ENCODE measurements around the gene GABRR2. TPM values are rescaled to one million over a fixed set of nuclear protein-coding genes. Genes with fewer than 3 reads are reported as not detected.

GABRR2 gene
- total RNA-seq, 2 donors from 2014 or later = 0.33 to 0.35 TPM

- no peak for DNase-seq (ENCODE audit: low spot score)
- Histone ChIP-seq H3K27me3 (no peaks in the 10 kb centered on the region), H3K4me3 (no peak overlapping the region), H3K9me3 (no peaks in the 10 kb centered on the region), H3K36me3 (no peaks in the 10 kb centered on the region), H3K4me1 (no peaks in the 10 kb centered on the region), H3K27ac (no peak overlapping the region)
- TF ChIP-seq CTCF (IDR thresholded peaks at IDR 0.05) = no peak
These were observed 63.1 kb downstream of the GABRR2 start for GRCh38 chr6:89251976-89252375.

GRCh38 chr6:89251170-89251569 lies 63.9 kb downstream of the GABRR2 start:
- TF ChIP-seq CTCF (IDR thresholded peaks at IDR 0.05) = no peak
- Histone ChIP-seq H3K9me3 (no peaks in the 10 kb centered on the region), H3K27me3 (no peaks in the 10 kb centered on the region), H3K36me3 (no peaks in the 10 kb centered on the region), H3K4me3 (no peak overlapping the region), H3K4me1 (no peaks in the 10 kb centered on the region), H3K27ac (no peak overlapping the region)
- no peak for DNase-seq (ENCODE audit: low spot score)

- no peak overlapping the region for H3K4me3 ChIP-seq
- no peaks in the 10 kb centered on the region for H3K27me3 ChIP-seq
- no peaks in the 10 kb centered on the region for H3K9me3 ChIP-seq
- no peaks in the 10 kb centered on the region for H3K36me3 ChIP-seq
- no peak for DNase-seq (ENCODE audit: low spot score)
- no peak overlapping the region for H3K27ac ChIP-seq
- no peaks in the 10 kb centered on the region for H3K4me1 ChIP-seq
- no peak for TF ChIP-seq CTCF (IDR thresholded peaks at IDR 0.05)
These were observed 64.9 kb downstream of the GABRR2 start for GRCh38 chr6:89250239-89250638.

DNA sequence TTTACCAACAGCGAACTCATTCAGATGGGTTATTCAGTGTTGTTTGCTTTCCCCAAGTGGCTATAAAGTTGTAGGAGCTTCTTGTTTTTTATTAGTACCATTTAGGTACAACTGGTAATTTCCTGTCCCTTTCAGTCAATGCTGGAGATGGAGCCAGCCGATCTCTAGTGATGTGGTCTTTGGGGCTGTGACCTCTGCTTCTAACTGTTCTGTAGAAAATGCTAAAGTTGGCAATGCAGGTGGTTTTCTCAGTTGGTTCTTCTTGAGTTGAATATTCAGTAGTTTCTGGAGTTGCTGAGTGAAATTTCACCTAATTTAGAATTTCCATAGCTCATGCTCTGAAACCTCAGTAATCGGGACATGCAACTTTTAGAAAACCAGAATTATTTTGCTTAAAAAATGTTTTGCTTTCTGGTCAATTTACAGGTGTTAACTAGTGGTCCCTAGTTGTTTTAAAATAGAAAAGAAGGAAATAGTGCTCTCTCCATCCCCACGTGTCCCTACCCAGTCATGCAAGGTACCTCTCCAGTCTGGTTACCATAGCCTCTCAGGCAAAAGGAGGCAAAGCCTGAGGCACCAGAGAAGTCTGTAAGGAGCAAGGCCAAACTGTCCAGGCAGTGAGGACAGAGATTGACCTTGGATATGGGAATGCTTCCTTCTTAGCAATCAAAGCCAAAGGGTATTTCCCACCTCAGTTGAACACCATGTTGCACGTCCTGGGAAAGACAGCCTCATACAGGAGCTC lies 70.7 kb downstream of the GABRR2 start:
- H3K36me3 ChIP-seq = no peaks in the 10 kb centered on the region
- DNase-seq (ENCODE audit: low spot score) = no peak
- no peaks in the 10 kb centered on the region for H3K4me1 ChIP-seq
- no peak overlapping the region for H3K27ac ChIP-seq
- TF ChIP-seq CTCF (IDR thresholded peaks at IDR 0.05) = no peak
- H3K27me3 ChIP-seq = no peaks in the 10 kb centered on the region
- no peak overlapping the region for H3K4me3 ChIP-seq
- no peaks in the 10 kb centered on the region for H3K9me3 ChIP-seq

DNA sequence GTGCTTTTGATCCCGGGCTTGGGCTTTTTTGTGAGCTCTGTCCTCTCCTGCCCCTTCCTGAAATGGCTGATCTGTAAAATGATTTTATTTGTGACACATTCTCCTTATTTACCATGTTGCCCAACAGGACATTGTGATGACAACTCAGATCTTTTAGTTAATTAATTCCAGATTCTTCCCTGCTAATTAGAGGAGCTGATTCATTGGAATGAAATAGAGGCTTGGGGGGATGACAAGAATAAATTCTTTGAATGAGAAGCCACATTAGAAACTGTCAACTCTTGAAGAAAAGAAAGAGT lies 71.8 kb downstream of the GABRR2 start:
- Histone ChIP-seq H3K4me3 (no peak overlapping the region), H3K36me3 (no peaks in the 10 kb centered on the region), H3K9me3 (no peaks in the 10 kb centered on the region), H3K27me3 (no peaks in the 10 kb centered on the region), H3K27ac (no peak overlapping the region), H3K4me1 (no peaks in the 10 kb centered on the region)
- DNase-seq (ENCODE audit: low spot score) = no peak
- TF ChIP-seq CTCF (IDR thresholded peaks at IDR 0.05) = no peak

Measured in right atrium auricular region (tissue), 2 donors.